HCT116 (cell line): ENCODE results near the gene FDXR. TPM values are rescaled to one million over a fixed set of nuclear protein-coding genes. Genes with fewer than 3 reads are reported as not detected.

Experiments used
- ATAC-seq: fragments of 200-7000 bp; cut with Tn5 transposase; 2 replicates; pipeline ENCODE4 v1.9.1; 2020; ENCODE audit warnings: mild to moderate bottlenecking, moderate library complexity
- BruUV-seq: library from RNA; stranded (reverse); fragments of 400-500 nt; replicated peaks from 2 replicates; lab custom pipeline; 2021; lab: Mats Ljungman, UMichigan
- CTCF ChIA-PET: fragments of 300-600 bp; sonication (Branson Sonifier 250); formaldehyde crosslinking; loops from one replicate; lab custom pipeline; 2021; ENCODE audit warnings: antibody characterized with exemption; lab: Charles Lee
- POLR2A ChIA-PET: fragments of 300-600, 350-600 bp; sonication (Branson Sonifier 250); formaldehyde crosslinking; loops from one replicate; lab custom pipeline; 2021; ENCODE audit warnings: antibody characterized with exemption; lab: Charles Lee
- RAD21 ChIA-PET, 2 experiments: fragments of 300-600 bp; sonication (Branson Sonifier 250); formaldehyde crosslinking; loops; one replicate each; lab custom pipeline; 2023; ENCODE audit warnings: low total read pairs in 2 of 2; ENCODE audit not compliant: uncharacterized antibody in 2 of 2, unreplicated experiment in 2 of 2, low non-redundant PET in 1 of 2; lab: Charles Lee
- DNase-seq: peaks from one replicate; pipeline ENCODE4 v3.0.0-alpha.2; 2010; ENCODE audit warnings: low read depth, low spot score
- H2AFZ ChIP-seq: fragments of 200-600 bp; shearing (Covaris generic), sonication (generic); 2 replicates; pipeline ENCODE4 v1.6.1; 2017; ENCODE audit warnings: low read depth, mixed run types, mixed read lengths, antibody characterized with exemption, low read length; ENCODE audit not compliant: poor library complexity, severe bottlenecking
- H3K27ac ChIP-seq: 2 replicates; pipeline ENCODE4 v1.5.1; 2012; ENCODE audit warnings: low read depth, low read length
- H3K27me3 ChIP-seq: fragments of 200-600 bp; sonication (generic); 2 replicates; pipeline ENCODE4 v1.6.1; 2016; ENCODE audit warnings: mixed run types, low read length, mixed read lengths; ENCODE audit not compliant: insufficient read depth
- H3K36me3 ChIP-seq, 2 experiments: fragments of 200-500 bp in 1 of 2; fragments of 200-600 bp in 1 of 2; sonication (Bioruptor generic) in 1 of 2; sonication (generic) in 1 of 2; 2 replicates each; pipeline versions ENCODE4 v1.5.1 to v1.6.1; 2014 to 2016; ENCODE audit warnings: low read length in 2 of 2, inconsistent platforms in 1 of 2, mixed read lengths in 1 of 2, mixed run types in 1 of 2; ENCODE audit not compliant: insufficient read depth in 2 of 2, control insufficient read depth in 1 of 2
- H3K4me1 ChIP-seq, 2 experiments: fragments of 200-600 bp in 1 of 2; sonication (generic) in 1 of 2; 2 replicates each; pipeline versions ENCODE4 v1.5.1 to v1.6.1; 2012 to 2017; ENCODE audit warnings: low read length in 2 of 2, inconsistent platforms in 1 of 2, mild to moderate bottlenecking in 1 of 2, mixed read lengths in 1 of 2, mixed run types in 1 of 2, moderate library complexity in 1 of 2; ENCODE audit not compliant: insufficient read depth in 2 of 2, control insufficient read depth in 1 of 2
- H3K4me2 ChIP-seq: fragments of 200-600 bp; sonication (generic); 2 replicates; pipeline ENCODE4 v1.6.1; 2017; ENCODE audit warnings: mixed run types, low read length, mixed read lengths
- H3K4me3 ChIP-seq, 2 experiments: fragments of 200-600 bp in 1 of 2; sonication (generic) in 1 of 2; replicated peaks in 1 of 2; 2 replicates each; pipeline ENCODE4 v1.5.1; 2011 to 2016; ENCODE audit warnings: low read length in 2 of 2, control low read depth in 1 of 2, low read depth in 1 of 2, mild to moderate bottlenecking in 1 of 2, mixed read lengths in 1 of 2, mixed run types in 1 of 2
- H3K79me2 ChIP-seq: fragments of 200-600 bp; sonication (generic); 2 replicates; pipeline ENCODE4 v1.6.1; 2017; ENCODE audit warnings: mild to moderate bottlenecking, mixed run types, low read length, moderate library complexity, mixed read lengths; ENCODE audit not compliant: insufficient read depth
- H3K9ac ChIP-seq: fragments of 200-600 bp; sonication (generic); 2 replicates; pipeline ENCODE4 v1.6.1; 2016; ENCODE audit warnings: low read length, mixed read lengths
- H3K9me2 ChIP-seq: fragments of 200-600 bp; sonication (generic), shearing (Covaris generic); 2 replicates; pipeline ENCODE4 v1.6.1; 2017; ENCODE audit warnings: mixed run types, mild to moderate bottlenecking, moderate library complexity; ENCODE audit not compliant: insufficient read depth
- H3K9me3 ChIP-seq, 2 experiments: fragments of 200-500 bp in 1 of 2; fragments of 200-600 bp in 1 of 2; sonication (Bioruptor generic) in 1 of 2; sonication (generic) in 1 of 2; 2 replicates each; pipeline ENCODE4 v1.6.1; 2014 to 2017; ENCODE audit warnings: low read length in 2 of 2, mixed read lengths in 2 of 2, inconsistent platforms in 1 of 2, low read depth in 1 of 2, mild to moderate bottlenecking in 1 of 2, mixed run types in 1 of 2, moderate library complexity in 1 of 2; ENCODE audit not compliant: control insufficient read depth in 1 of 2, insufficient read depth in 1 of 2
- H4K20me1 ChIP-seq: fragments of 200-600 bp; sonication (generic), shearing (Covaris generic); 2 replicates; pipeline ENCODE4 v1.6.1; 2017; ENCODE audit warnings: mixed run types, mild to moderate bottlenecking, moderate library complexity; ENCODE audit not compliant: insufficient read depth
- CTCF ChIP-seq, 3 experiments: fragments of 200-600 bp in 1 of 3; sonication (generic) in 1 of 3; IDR thresholded peaks in 2 of 3; conservative IDR thresholded peaks in 1 of 3; 2 replicates each; pipeline ENCODE4 v1.5.1; 2012 to 2017; ENCODE audit warnings: low read depth in 2 of 3, low read length in 2 of 3, antibody characterized with exemption in 1 of 3, borderline replicate concordance in 1 of 3, control low read depth in 1 of 3, mild to moderate bottlenecking in 1 of 3, mixed read lengths in 1 of 3, mixed run types in 1 of 3, moderate library complexity in 1 of 3; ENCODE audit not compliant: insufficient read depth in 1 of 3
- REST ChIP-seq: IDR thresholded peaks from 2 replicates; pipeline ENCODE4 v1.6.1; 2012; ENCODE audit warnings: low read depth
- intact Hi-C: fragments of 100-400 bp; cut with micrococcal nuclease; formaldehyde crosslinking; loops from 2 replicates; pipeline ENCODE4 v1.10.0; 2022
- total RNA-seq: library from RNA; stranded (reverse); gene quantifications from one replicate; pipeline ENCODE4 v1.2.1, GENCODE V29; 2021; ENCODE audit not compliant: unreplicated experiment

The FDXR gene
- total RNA-seq, 1 experiment from 2014 or later = 98.8 TPM

- H3K4me2 ChIP-seq = peak overlapping the region; percentile 95
- no peaks in the 10 kb centered on the region for H3K27me3 ChIP-seq
- no peak overlapping the region for H2AFZ ChIP-seq
- no peaks in the 10 kb centered on the region for H3K36me3 ChIP-seq
- ChIA-PET POLR2A (interaction anchor here (1.0 to 1.2 kb wide), 2 partner anchors 24 to 97 kb away, joined by 3 read pairs; no protein-coding TSS in a partner anchor), CTCF (interaction anchor here (1.0 to 2.6 kb wide), 15 partner anchors 9 to 185 kb away, joined by 3 to 33 read pairs (median 8); partner anchors contain the start of genes CDR2L, FDXR and GRIN2C), RAD21 (interaction anchor here in 1 of 2 experiments (0.8 to 1.6 kb wide), 4 partner anchors 24 to 119 kb away, joined by 3 to 6 read pairs (median 4); no protein-coding TSS in a partner anchor)
- DNase-seq (no peak), ATAC-seq (peak; percentile 45)
- no TSS peak for BruUV-seq
- TF ChIP-seq CTCF (IDR thresholded peaks at IDR 0.05 in 2 of 3, conservative IDR thresholded peaks at IDR 0.05 in 1 of 3; ENCODE audit: borderline replicate concordance in 1 of 3, insufficient read depth in 1 of 3, low read depth in 2 of 3, low read length in 2 of 3) = peak in 2 of 3 experiments; percentile 30 to 39; a peak in 1 of 6 replicates
- no peak for TF ChIP-seq REST
- peak overlapping the region; percentile 40 to 59 for H3K4me3 ChIP-seq
- no peaks in the 10 kb centered on the region for H3K9me3 ChIP-seq
- no peaks in the 10 kb centered on the region for H3K9me2 ChIP-seq
- peak overlapping the region; percentile 65 for H3K9ac ChIP-seq
- intact Hi-C loops = no loop called here
- no peaks in the 10 kb centered on the region for H4K20me1 ChIP-seq
- H3K27ac ChIP-seq = peak overlapping the region; percentile 80; the same call in 1 of the 2 replicates
- H3K4me1 ChIP-seq = peaks cover 7 to 25% of the 10 kb centered on the region in 2 experiments
- H3K79me2 ChIP-seq = no peaks in the 10 kb centered on the region
Measured at GRCh38 chr17:74842146-74842598, 30.6 kb downstream of the FDXR start.
